GM12874 (cell line): ENCODE results near the gene TLCD3B.

ENCODE experiments used
- CTCF ChIP-seq: IDR thresholded peaks from 2 replicates; pipeline ENCODE4 v1.5.1; 2011; ENCODE audit warnings: low read depth, mild to moderate bottlenecking, control low read depth, low read length, moderate library complexity; ENCODE audit not compliant: insufficient read depth

TLCD3B gene

GRCh38 chr16:30069611-30070462, 38.8 kb upstream of the TLCD3B start:
- TF ChIP-seq CTCF: no peak

- TF ChIP-seq CTCF: peak; percentile 54
Measured at GRCh38 chr16:30068750-30069610, 37.9 kb upstream of the TLCD3B start.

- no peak for TF ChIP-seq CTCF
Measured at GRCh38 chr16:30068333-30068732, 37.3 kb upstream of the TLCD3B start.

- no peak for TF ChIP-seq CTCF
Measured at GRCh38 chr16:30067584-30067916, 36.5 kb upstream of the TLCD3B start.

GRCh38 chr16:30066761-30067583, 35.9 kb upstream of the TLCD3B start:
- no peak for TF ChIP-seq CTCF

- TF ChIP-seq CTCF: no peak
Measured at GRCh38 chr16:30065943-30066760, 35.1 kb upstream of the TLCD3B start.
